Measurements from ENCODE around the gene ANXA4. TPM values are rescaled to one million over a fixed set of nuclear protein-coding genes. Genes with fewer than 3 reads are reported as not detected.

Gene ANXA4
- total and polyA plus RNA-seq, 2 of the 13 experiments (the other 11 are each of a cell fraction or from before 2014, with no cell fraction given): 155 to 168 TPM

- TF ChIP-seq ZNF574 (CRISPR knock-in tag; IDR thresholded peaks at IDR 0.05): no peak
- no peak for TF ChIP-seq YEATS2 (CRISPR knock-in tag; IDR thresholded peaks at IDR 0.05; ENCODE audit: borderline replicate concordance)
- no peak for TF ChIP-seq ZBTB33 (CRISPR knock-in tag; IDR thresholded peaks at IDR 0.05)
- no peak for TF ChIP-seq CSRNP2 (CRISPR knock-in tag; conservative IDR thresholded peaks at IDR 0.05; ENCODE audit: low read depth)
- TF ChIP-seq ZNF746 (CRISPR knock-in tag; IDR thresholded peaks at IDR 0.05): no peak
- no peak; the same call in 1 of the 2 replicates for TF ChIP-seq EED (CRISPR knock-in tag; IDR thresholded peaks at IDR 0.05)
- no peak; the same call in 1 of the 2 replicates for TF ChIP-seq CBX5 (CRISPR knock-in tag; IDR thresholded peaks at IDR 0.05; ENCODE audit: borderline replicate concordance)
- TF ChIP-seq AHDC1 (CRISPR knock-in tag; IDR thresholded peaks at IDR 0.05; ENCODE audit: borderline replicate concordance): 0 out of 2 replicates have a peak, but pooled peaks have one; percentile 10
- 0 out of 2 replicates have a peak, but pooled peaks have one; percentile 14 for TF ChIP-seq TARDBP (CRISPR knock-in tag; IDR thresholded peaks at IDR 0.05)
- TF ChIP-seq ZNF687 (CRISPR knock-in tag; IDR thresholded peaks at IDR 0.05): peak; percentile 63
These were observed 88.3 kb downstream of the ANXA4 start (continued) for GRCh38 chr2:69830045-69830905.

Data from HepG2 (cell line).